Left lung (tissue), 10 donors: ENCODE measurements around the gene GOSR1. TPM values are rescaled to one million over a fixed set of nuclear protein-coding genes. Genes with fewer than 3 reads are reported as not detected.
"Not testable (repeated sequence)": the region's sequence is repeated elsewhere in the genome, so short reads cannot be mapped to it uniquely, and the experiment has no call there.

Experiments
- ATAC-seq: fragments of 200-7000 bp; cut with Tn5 transposase; one replicate; pipeline ENCODE4 v1.9.1; 2020; ENCODE audit warnings: moderate library complexity
- DNase-seq, 4 donors: peaks; one replicate each; pipeline ENCODE4 v3.0.0-alpha.2; 2013 to 2020
- H3K27ac ChIP-seq, 2 donors: fragments of 200-600 bp; sonication (generic) in 1 of 2; one replicate each; pipeline versions ENCODE4 v1.5.0 to v1.8.0; 2020 to 2021
- H3K27me3 ChIP-seq, 2 donors: fragments of 200-600 bp; sonication (generic) in 1 of 2; one replicate each; pipeline versions ENCODE4 v1.5.0 to v1.8.0; 2020 to 2021
- H3K36me3 ChIP-seq, 2 donors: fragments of 200-600 bp; sonication (generic) in 1 of 2; one replicate each; pipeline versions ENCODE4 v1.5.0 to v1.8.0; 2020 to 2021
- H3K4me1 ChIP-seq, 2 donors: fragments of 200-600 bp; one replicate each; pipeline ENCODE4 v1.8.0; 2021
- H3K4me3 ChIP-seq, 2 donors: fragments of 200-600 bp; sonication (generic) in 1 of 2; one replicate each; pipeline versions ENCODE4 v1.5.0 to v1.8.0; 2020 to 2021; ENCODE audit warnings: mild to moderate bottlenecking in 1 of 2
- H3K9me3 ChIP-seq, 2 donors: fragments of 200-600 bp; sonication (generic) in 1 of 2; one replicate each; pipeline versions ENCODE4 v1.5.0 to v1.8.0; 2020 to 2021
- intact Hi-C, 2 donors: fragments of 100-400 bp; cut with DNase I; formaldehyde crosslinking; loops; one replicate each; pipeline versions ENCODE4 v1.11.2 to v1.14.2; 2022
- polyA plus RNA-seq, 6 donors: library from polyadenylated mRNA; unstranded; fragments of 120-200 nt; gene quantifications; one replicate each; pipeline ENCODE4 v1.2.1, GENCODE V29; 2013; ENCODE audit not compliant: insufficient read length in 6 of 6
- total RNA-seq, 2 donors: library from RNA; stranded (reverse); fragmentation: NEBNext Ultra II Directional; extraction: Animal tissue kit (Norgen Biotek cat#: 25700); gene quantifications; one replicate each; pipeline ENCODE4 v1.2.1, GENCODE V29; 2021
- TF ChIP-seq, protein P1 (sequence below), 2 donors: fragments of 200-600 bp; sonication (generic) in 1 of 2; IDR thresholded peaks; one replicate each; pipeline versions ENCODE4 v1.5.0 to v1.8.0; 2021; ENCODE audit warnings: antibody characterized with exemption in 2 of 2
- donor health status: DM: no; HTN: yes; CAD: no.
- donor health status: DM: no; HTN: no; CAD: no.

GOSR1 gene
- total and polyA plus RNA-seq, 8 donors = 44.3 to 55.4 (median 48.6) TPM

DNA sequence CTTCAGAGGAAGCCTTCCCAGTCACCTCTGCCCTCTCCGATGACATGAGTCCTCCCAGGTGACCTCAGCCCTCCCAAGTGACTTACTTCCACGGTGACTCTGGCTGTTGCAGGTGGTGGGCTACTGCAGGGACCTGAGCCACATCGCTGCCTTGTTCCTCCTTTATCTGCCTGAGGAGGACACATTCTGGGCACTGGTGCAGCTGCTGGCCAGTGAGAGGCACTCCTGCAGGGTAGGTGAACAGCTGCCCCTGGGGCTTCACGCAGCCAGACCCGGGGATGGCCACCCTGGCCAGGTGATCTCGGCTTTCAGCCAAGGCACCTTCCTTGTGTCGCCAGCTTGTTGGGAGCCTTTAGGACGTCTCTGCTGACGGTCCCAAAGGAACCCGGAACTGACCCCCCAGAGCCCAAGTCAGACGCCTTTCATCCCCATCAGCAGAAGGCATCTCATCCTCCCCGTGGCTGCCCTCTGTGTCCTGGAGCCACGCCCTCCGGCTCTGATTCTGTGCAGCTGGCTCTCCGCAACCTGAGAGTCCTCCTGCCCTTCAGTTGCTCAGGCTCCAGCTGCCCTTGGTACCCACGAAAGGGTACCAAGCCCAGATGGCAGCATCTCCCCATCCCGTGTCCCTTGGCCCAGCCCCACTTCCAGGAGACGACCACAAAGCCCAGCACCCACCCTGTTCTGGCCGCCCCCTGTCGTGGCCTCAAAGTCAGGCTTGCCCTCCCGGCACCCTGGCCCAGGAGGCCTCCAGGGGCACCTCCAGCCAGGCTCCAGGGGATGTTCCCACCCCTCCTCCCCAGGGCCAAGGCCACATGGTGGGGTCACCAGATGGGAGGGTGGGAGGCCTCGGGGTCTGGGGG is 81.7 kb downstream of the GOSR1 start:
- Histone ChIP-seq H3K27me3 (no peaks in the 10 kb centered on the region), H3K9me3 (no peaks in the 10 kb centered on the region), H3K27ac (no peak overlapping the region), H3K36me3 (no peaks in the 10 kb centered on the region), H3K4me1 (no peaks in the 10 kb centered on the region), H3K4me3 (no peak overlapping the region)
- intact Hi-C loops = no loop called here
- DNase-seq (peak in 1 of 4 donors; percentile 43), ATAC-seq (no peak)
- TF ChIP-seq, protein P1, sequence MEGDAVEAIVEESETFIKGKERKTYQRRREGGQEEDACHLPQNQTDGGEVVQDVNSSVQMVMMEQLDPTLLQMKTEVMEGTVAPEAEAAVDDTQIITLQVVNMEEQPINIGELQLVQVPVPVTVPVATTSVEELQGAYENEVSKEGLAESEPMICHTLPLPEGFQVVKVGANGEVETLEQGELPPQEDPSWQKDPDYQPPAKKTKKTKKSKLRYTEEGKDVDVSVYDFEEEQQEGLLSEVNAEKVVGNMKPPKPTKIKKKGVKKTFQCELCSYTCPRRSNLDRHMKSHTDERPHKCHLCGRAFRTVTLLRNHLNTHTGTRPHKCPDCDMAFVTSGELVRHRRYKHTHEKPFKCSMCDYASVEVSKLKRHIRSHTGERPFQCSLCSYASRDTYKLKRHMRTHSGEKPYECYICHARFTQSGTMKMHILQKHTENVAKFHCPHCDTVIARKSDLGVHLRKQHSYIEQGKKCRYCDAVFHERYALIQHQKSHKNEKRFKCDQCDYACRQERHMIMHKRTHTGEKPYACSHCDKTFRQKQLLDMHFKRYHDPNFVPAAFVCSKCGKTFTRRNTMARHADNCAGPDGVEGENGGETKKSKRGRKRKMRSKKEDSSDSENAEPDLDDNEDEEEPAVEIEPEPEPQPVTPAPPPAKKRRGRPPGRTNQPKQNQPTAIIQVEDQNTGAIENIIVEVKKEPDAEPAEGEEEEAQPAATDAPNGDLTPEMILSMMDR (IDR thresholded peaks at IDR 0.05) = no peak

DNA sequence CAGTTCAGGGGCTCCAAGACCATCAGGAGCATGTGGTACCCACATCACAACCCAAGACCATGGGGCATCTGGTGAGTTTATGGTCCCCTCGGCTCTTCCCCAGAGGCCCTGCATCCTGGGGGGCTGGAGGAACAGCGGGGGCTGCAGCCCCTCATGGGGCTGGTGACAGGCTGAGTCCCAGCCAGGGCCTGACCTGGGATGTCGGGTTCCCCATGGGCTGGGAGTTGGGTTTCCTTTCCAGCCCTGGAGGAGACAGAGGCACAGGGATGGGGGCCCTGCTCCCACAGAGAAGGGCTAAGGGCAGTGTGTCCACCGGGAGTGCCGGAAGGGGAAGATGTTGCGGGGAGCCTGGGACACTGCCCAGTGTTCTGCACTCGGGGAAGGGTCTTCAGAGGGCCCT is 82.4 kb downstream of the GOSR1 start:
- H3K27ac ChIP-seq = no peak overlapping the region
- no peaks in the 10 kb centered on the region for H3K4me1 ChIP-seq
- H3K27me3 ChIP-seq = peaks cover 0 to under 1% of the 10 kb centered on the region in 2 donors
- intact Hi-C loops = no loop called here
- H3K4me3 ChIP-seq = no peak overlapping the region
- TF ChIP-seq, protein P1 (IDR thresholded peaks at IDR 0.05) = no peak
- H3K36me3 ChIP-seq = no peaks in the 10 kb centered on the region
- H3K9me3 ChIP-seq = no peaks in the 10 kb centered on the region
- ATAC-seq = no peak
- DNase-seq = no peak

DNA sequence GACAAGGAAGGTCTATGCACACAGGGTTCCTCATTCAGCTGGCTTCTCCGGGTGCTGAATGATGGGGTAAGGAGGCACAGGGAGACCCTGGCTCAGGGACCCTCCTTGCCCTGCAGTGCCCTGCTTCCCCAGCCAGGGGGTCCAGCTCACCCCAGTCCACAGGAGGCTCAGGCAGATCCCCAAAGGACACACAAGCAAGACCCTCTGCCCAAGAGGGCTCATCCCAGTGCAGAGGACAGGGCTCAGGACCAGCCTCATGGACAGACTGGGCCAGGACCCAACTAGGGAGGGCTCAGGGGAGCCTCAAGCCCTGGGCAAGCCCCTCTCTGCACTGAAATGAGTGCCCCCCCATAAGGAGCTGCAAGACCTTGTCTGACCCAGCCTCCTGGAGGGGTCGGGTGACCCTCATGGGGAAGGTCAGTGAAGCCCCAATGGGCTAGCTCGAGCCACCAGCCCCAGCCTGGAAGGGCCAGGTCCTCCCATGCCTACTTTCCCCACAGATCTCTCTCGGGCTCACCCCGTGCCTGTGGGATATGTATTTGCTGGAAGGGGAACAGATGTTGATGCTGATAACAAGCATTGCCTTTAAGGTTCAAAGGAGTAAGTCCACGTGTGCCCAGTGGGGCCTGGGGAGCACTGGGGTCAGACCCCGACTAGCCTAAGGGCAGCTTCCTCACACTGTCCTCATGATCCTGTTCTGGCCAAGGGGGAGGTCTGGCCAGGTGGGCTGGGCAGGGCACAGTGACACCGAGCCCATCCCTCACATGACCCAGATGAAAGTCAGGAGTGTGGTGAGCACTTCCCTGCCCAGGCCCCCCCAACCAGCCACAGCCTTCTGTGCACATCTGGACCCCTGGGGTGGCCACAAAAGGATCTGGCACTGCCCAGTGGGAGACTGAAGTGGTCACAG is 83.2 kb downstream of the GOSR1 start:
- H3K27me3 ChIP-seq, intact Hi-C loops, H3K4me1 ChIP-seq, ATAC-seq, H3K27ac ChIP-seq, H3K36me3 ChIP-seq, DNase-seq, H3K4me3 ChIP-seq, H3K9me3 ChIP-seq: not testable (repeated sequence)

DNA sequence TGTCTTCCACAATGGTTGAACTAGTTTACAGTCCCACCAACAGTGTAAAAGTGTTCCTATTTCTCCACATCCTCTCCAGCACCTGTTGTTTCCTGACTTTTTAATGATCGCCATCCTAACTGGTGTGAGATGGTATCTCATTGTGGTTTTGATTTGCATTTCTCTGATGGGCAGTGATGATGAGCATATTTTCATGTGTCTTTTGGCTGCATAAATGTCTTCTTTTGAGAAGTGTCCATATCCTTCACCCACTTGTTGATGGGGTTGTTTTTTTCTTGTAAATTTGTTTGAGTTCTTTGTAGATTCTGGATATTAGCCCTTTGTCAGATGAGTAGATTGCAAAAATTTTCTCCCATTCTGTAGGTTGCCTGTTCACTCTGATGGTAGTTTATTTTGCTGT is 84.6 kb downstream of the GOSR1 start:
- H3K9me3 ChIP-seq, ATAC-seq, H3K27ac ChIP-seq, intact Hi-C loops, H3K4me1 ChIP-seq, H3K36me3 ChIP-seq, DNase-seq, H3K4me3 ChIP-seq: not testable (repeated sequence)
- peaks cover 0 to 15% of the 10 kb centered on the region in 2 donors for H3K27me3 ChIP-seq

DNA sequence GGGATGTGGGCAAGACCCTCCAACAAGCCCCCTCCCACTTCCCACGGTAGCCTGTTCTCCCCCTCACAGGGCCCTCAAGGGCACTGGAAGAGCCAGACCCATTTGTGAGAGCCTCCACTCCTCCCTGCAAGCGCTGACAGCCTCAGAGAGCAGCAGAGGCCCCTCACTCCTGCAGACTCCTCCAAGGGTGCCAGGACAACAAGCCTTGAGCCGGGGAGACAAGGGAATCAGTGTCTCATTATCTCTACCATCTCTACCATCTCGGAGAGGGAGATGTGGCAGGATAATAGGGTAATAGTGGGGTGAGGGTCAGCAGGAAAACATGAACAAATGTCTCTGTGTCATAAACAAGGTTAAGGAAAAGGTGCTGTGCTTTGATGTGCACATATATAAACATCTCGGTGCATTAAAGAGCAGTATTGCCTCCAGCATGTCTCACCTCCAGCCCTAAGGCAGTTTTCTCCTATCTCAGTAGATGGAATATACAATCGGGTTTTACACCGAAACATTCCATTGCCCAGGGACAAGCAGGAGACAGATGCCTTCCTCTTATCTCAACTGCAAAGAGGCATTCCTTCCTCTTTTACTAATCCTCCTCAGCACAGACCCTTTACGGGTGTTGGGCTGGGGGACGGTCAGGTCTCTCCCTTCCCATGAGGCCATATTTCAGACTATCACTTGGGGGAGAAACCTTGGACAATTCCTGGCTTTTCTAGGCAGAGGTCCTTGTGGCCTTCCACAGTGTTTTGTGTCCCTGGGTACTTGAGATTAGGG is 86.1 kb downstream of the GOSR1 start:
- H3K9me3 ChIP-seq, intact Hi-C loops, H3K36me3 ChIP-seq, DNase-seq, H3K4me3 ChIP-seq, ATAC-seq, H3K4me1 ChIP-seq, H3K27ac ChIP-seq: not testable (repeated sequence)
- peaks cover 0 to 15% of the 10 kb centered on the region in 2 donors for H3K27me3 ChIP-seq

DNA sequence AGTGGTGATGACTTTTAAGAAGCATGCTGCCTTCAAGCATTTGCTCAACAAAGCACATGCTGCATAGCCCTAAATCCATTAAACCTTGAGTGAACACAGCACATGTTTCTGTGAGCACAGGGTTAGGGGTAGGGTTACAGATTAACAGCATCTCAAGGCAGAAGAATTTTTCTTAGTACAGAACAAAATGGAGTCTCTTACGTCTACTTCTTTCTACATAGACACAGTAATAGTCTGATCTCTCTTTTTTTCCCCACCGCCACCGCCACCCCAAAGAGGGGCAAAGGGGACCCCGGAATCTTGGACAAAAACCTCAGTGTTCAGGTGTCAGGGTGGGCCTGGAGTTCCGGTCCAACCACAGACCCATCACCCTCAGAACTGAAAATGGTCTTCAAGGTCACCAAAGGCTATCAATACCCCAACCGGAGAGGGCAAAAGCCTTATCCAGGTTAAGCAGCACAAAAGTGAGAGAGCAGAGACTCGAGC is 86.7 kb downstream of the GOSR1 start:
- intact Hi-C loops, H3K36me3 ChIP-seq, DNase-seq, ATAC-seq, H3K9me3 ChIP-seq, H3K4me1 ChIP-seq, H3K27ac ChIP-seq, H3K4me3 ChIP-seq: not testable (repeated sequence)
- peaks cover 0 to 15% of the 10 kb centered on the region in 2 donors for H3K27me3 ChIP-seq

DNA sequence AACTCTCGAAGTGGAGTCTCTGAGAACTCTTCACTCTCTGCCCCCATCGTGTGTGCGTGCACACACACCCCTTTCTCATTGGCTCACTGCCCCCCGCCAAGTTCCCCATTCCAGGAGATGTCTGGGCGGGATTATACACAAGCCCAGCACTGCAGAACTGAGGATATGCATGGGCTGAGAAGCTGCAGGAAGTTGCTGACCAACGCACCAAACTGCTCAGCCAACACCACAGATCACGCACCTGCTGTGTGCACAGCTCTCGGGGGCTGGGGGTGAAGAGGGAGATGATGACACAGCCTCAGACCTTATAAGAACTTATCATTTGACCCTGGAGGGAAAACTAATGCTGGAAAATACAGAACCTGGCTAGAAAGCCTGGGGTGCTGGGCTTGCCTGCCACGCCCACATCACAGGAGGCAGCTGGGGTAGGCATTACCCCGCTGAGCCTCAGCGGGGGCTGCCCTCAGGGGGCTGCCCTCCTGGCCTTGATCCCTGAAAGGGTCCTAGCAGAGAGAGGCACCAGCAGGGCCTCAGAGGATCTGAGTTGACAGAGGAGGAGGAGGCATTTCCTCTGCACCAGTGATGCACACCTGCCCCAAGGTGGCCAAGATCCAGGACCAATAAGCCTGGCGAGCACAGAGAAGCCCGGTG is 87.3 kb downstream of the GOSR1 start:
- H3K27ac ChIP-seq, H3K4me3 ChIP-seq, DNase-seq, H3K36me3 ChIP-seq, ATAC-seq, H3K9me3 ChIP-seq, intact Hi-C loops, H3K4me1 ChIP-seq: not testable (repeated sequence)
- H3K27me3 ChIP-seq = peaks cover 0 to 15% of the 10 kb centered on the region in 2 donors
